Esophagus squamous epithelium (tissue), 4 donors: ENCODE data around the gene BICC1.

ENCODE experiments used
- POLR2A ChIP-seq, 4 donors: fragments of 450-650 bp; IDR thresholded peaks; one replicate each; pipeline ENCODE4 v1.6.1; 2017; ENCODE audit warnings: antibody characterized with exemption in 4 of 4, mild to moderate bottlenecking in 4 of 4, moderate library complexity in 3 of 4
- TF ChIP-seq, protein P1 (sequence below), 6 experiments: fragments of 450-650 bp in 4 of 6; fragments of 200-600 bp in 2 of 6; sonication (generic) in 2 of 6; IDR thresholded peaks; one replicate each; pipeline ENCODE4 v1.5.1; 2016 to 2019; ENCODE audit warnings: antibody characterized with exemption in 6 of 6, mild to moderate bottlenecking in 4 of 6, moderate library complexity in 4 of 6

- TF ChIP-seq, protein P1, sequence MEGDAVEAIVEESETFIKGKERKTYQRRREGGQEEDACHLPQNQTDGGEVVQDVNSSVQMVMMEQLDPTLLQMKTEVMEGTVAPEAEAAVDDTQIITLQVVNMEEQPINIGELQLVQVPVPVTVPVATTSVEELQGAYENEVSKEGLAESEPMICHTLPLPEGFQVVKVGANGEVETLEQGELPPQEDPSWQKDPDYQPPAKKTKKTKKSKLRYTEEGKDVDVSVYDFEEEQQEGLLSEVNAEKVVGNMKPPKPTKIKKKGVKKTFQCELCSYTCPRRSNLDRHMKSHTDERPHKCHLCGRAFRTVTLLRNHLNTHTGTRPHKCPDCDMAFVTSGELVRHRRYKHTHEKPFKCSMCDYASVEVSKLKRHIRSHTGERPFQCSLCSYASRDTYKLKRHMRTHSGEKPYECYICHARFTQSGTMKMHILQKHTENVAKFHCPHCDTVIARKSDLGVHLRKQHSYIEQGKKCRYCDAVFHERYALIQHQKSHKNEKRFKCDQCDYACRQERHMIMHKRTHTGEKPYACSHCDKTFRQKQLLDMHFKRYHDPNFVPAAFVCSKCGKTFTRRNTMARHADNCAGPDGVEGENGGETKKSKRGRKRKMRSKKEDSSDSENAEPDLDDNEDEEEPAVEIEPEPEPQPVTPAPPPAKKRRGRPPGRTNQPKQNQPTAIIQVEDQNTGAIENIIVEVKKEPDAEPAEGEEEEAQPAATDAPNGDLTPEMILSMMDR (IDR thresholded peaks at IDR 0.05), result no peak
- no peak for TF ChIP-seq POLR2A (IDR thresholded peaks at IDR 0.05)
Observed at GRCh38 chr10:58508316-58508715, 4.4 kb upstream of the BICC1 start.
